Measurements from ENCODE around the gene OR2F1.
"Not testable (repeated sequence)": the region's sequence is repeated elsewhere in the genome, so short reads cannot be mapped to it uniquely, and the experiment has no call there.

Gene OR2F1

DNA sequence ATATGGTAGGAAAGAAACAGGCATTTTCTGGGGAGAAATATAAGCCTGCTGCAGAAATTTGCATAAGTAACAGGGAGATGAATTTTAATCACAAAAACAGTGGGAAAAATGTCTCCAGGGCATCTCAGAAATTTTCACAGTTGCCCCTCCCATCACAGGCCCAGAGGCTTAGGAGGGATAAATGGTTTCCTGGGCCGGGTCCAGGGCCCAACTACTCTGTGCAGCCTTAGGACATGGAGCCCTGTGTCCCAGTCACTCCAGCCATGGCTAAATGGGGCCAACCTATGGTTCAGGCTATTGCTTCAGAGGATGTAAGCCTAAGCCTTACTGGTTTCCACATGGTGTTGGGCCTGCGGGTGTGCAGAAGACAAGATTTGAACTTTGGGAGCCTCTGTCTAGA, 54.7 kb downstream of the OR2F1 start:
- no peak for DNase-seq (ENCODE audit: low read depth)

DNA sequence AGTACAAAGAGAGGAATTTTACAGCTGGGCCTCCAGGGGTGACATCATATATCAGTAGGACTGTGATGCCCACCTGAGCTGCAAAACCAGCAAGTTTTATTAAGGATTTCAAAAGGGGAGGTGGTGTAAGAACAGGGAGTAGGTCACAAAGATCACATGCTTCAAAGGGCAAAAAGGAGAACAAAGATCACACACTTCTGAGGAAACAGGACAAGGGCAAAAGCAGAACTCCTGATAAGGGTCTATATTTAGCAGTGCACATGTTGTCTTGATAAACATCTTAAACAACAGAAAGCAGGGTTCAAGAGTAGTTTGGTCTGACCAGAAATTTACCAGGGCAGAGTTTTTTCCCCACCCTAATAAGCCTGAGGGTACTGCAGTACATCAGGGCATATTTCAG, 55.4 kb downstream of the OR2F1 start:
- not testable (repeated sequence) for DNase-seq (ENCODE audit: low read depth)

DNA sequence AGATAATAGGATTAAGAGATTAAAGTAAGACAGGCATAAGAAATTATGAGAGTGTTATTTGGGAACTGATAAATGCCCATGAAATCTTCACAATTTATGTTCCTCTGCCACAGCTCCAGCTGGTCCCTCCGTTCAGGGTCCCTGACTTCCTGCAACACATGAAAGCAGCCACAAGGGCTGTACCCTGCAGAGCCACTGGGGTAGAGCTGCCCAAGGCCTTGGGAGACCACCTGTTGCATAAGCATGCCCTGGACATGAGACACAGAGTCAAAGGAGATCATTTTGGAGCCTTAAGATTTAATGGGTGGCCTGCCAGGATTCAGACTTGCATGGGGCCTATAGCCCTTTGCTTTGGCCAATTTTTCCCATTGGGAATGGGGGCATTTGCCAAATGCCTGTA, 56.2 kb downstream of the OR2F1 start:
- DNase-seq (ENCODE audit: low read depth): not testable (repeated sequence)

DNA sequence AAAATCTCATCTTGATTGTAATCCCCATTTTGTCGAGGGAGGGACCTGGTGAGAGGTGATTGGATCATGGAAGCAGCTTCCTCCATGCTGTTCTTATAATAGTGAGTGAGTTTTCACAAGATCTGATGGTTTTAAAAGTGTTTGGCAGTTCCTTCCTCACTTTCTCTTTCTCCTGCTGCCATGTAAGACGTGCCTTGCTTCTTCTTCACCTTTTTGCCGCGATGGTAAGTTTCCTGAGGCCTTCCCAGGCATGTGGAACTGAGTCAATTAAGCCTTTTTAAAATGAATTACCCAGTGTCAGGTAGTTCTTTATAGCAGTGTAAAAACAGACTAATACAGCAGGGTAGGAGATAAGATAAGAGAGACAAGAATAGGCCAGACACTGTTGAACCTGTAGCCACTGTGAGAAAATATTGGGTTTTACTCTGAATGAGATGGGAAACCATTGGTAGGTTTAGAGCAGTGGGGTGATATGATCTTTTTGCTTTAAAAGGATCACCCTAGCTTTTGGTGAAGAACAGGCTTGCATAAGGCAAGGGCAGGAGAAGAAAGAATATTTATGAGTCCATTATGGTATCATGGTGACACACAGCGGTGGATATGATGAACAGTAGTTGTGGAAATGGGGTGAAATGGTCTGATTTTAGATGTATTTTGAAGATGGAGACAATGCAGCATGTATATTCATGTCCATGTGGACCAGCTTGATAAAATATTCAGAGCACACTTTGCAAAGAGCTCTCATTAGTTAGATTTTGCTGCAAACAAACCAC, 57.0 kb downstream of the OR2F1 start:
- no peak for DNase-seq (ENCODE audit: low read depth)

All from HS-27A (cell line).